Mesendoderm (in vitro differentiated cells): ENCODE data around the gene IL20.
"Not testable (repeated sequence)": the region's sequence is repeated elsewhere in the genome, so short reads cannot be mapped to it uniquely, and the experiment has no call there.

ENCODE experiments used
- DNase-seq: peaks from one replicate; pipeline ENCODE4 v3.0.0; 2013
- H2AK5ac ChIP-seq: 2 replicates; pipeline ENCODE4 v1.6.1; 2013; ENCODE audit warnings: low read length, inconsistent platforms
- H2BK120ac ChIP-seq: 2 replicates; pipeline ENCODE4 v1.6.1; 2013; ENCODE audit warnings: low read depth, mild to moderate bottlenecking, low read length, moderate library complexity, mixed read lengths
- H2BK15ac ChIP-seq: replicated peaks from 2 replicates; pipeline ENCODE4 v1.6.1; 2013; ENCODE audit warnings: low read depth, mild to moderate bottlenecking, moderate library complexity
- H2BK5ac ChIP-seq: 2 replicates; pipeline ENCODE4 v1.6.1; 2013; ENCODE audit warnings: low read length, inconsistent platforms
- H3K18ac ChIP-seq: 2 replicates; pipeline ENCODE4 v1.6.1; 2013; ENCODE audit warnings: mild to moderate bottlenecking, low read length, mixed read lengths
- H3K23ac ChIP-seq: one replicate; pipeline ENCODE4 v1.6.1; 2013; ENCODE audit warnings: low read length
- H3K27ac ChIP-seq: 2 replicates; pipeline ENCODE4 v1.5.1; 2013; ENCODE audit warnings: low read depth, mild to moderate bottlenecking, inconsistent platforms, low read length, moderate library complexity
- H3K27me3 ChIP-seq: 2 replicates; pipeline ENCODE4 v1.6.1; 2013; ENCODE audit warnings: low read length, control low read depth, mild to moderate bottlenecking, inconsistent platforms; ENCODE audit not compliant: insufficient read depth, poor library complexity
- H3K36me3 ChIP-seq: 2 replicates; pipeline ENCODE4 v1.6.1; 2013; ENCODE audit warnings: low read length, inconsistent platforms; ENCODE audit not compliant: control insufficient read depth, insufficient read depth
- H3K4ac ChIP-seq: one replicate; pipeline ENCODE4 v1.6.1; 2013; ENCODE audit warnings: low read depth, mild to moderate bottlenecking, low read length, moderate library complexity
- H3K4me1 ChIP-seq: 2 replicates; pipeline ENCODE4 v1.6.1; 2013; ENCODE audit warnings: low read depth, low read length, inconsistent platforms; ENCODE audit not compliant: control insufficient read depth
- H3K4me2 ChIP-seq: 2 replicates; pipeline ENCODE4 v1.6.1; 2013; ENCODE audit warnings: low read length
- H3K4me3 ChIP-seq: 2 replicates; pipeline ENCODE4 v1.5.1; 2013; ENCODE audit warnings: mild to moderate bottlenecking, low read length
- H3K56ac ChIP-seq: one replicate; pipeline ENCODE4 v1.6.1; 2013; ENCODE audit warnings: low read length
- H3K79me1 ChIP-seq: 2 replicates; pipeline ENCODE4 v1.6.1; 2013; ENCODE audit warnings: low read length, inconsistent platforms
- H3K79me2 ChIP-seq: 2 replicates; pipeline ENCODE4 v1.6.1; 2013; ENCODE audit warnings: mild to moderate bottlenecking, low read length; ENCODE audit not compliant: control insufficient read depth, insufficient read depth
- H3K9ac ChIP-seq: 2 replicates; pipeline ENCODE4 v1.6.1; 2013; ENCODE audit warnings: low read length, inconsistent platforms
- H4K5ac ChIP-seq: one replicate; pipeline ENCODE4 v1.6.1; 2013; ENCODE audit warnings: low read length
- H4K8ac ChIP-seq: one replicate; pipeline ENCODE4 v1.6.1; 2013; ENCODE audit warnings: low read depth, mild to moderate bottlenecking, control low read depth, low read length, moderate library complexity
- WGBS: extraction: QIAGEN DNeasy Blood & Tissue Kit; methylation state at CpG from one replicate; pipeline ENCODE4 v1.1.7; 2013; ENCODE audit warnings: low lambda C conversion rate, missing lambda C conversion rate; ENCODE audit not compliant: insufficient coverage; ENCODE audit errors: extremely low coverage; 5-methylcytosine and 5-hydroxymethylcytosine counted together

The IL20 gene

DNA sequence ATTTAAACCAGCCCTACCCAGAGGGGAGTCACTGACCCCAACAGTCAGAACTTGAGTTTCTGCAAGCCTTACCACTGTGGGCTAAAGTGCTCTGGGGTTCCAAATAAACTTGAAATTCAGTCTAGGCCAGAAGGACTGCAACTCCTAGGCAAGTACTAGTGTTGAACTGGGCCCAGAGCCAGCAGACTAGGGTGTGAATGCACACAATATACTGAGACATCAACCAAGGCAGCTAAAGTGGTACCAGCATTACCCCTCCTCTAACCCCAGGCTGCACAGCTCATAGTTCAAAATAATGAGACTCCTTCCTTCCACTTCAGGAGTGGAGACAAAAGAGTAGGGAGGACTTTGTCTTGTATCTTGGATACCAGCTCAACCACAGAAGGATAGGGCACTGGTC is 18.9 kb upstream of the IL20 start:
- Histone ChIP-seq H3K4me3 (no peak overlapping the region), H2AK5ac (no peak overlapping the region), H2BK120ac (no peak overlapping the region), H4K5ac (no peak overlapping the region), H3K79me1 (no peaks in the 10 kb centered on the region), H3K79me2 (no peaks in the 10 kb centered on the region), H3K4me1 (no peaks in the 10 kb centered on the region), H3K4me2 (no peak overlapping the region), H3K4ac (no peak overlapping the region), H2BK15ac (no peak overlapping the region), H3K9ac (no peak overlapping the region), H4K8ac (no peak overlapping the region), H3K18ac (no peak overlapping the region), H3K27me3 (no peaks in the 10 kb centered on the region), H3K23ac (no peak overlapping the region), H3K56ac (no peak overlapping the region), H2BK5ac (no peak overlapping the region), H3K27ac (no peak overlapping the region), H3K36me3 (no peaks in the 10 kb centered on the region)
- DNase-seq = no peak

DNA sequence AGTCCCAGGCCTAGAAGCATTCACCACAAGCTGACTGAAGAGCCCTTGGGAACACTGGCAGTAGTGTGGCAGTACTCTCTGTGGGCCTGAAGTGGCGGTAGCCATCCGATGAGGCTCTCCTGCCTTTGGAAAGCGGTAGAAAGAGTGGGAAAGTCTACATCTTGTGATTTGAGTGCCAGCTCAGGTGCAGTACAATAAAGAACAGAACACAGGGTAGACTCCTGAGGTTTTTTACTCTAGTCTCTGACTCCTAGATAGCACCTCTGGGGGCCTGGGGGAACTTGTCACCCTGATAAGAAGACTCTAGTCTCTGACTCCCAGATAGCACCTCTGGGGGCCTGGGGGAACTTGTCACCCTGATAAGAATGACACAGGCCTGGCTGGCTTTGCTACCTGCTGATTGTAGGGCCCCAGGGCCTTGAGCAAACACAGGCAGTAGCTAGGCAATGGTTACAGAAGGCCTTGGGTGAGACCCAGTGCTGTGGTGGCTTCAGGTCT is 18.0 kb upstream of the IL20 start:
- H3K79me1 ChIP-seq = no peaks in the 10 kb centered on the region
- no CpG with 5 or more reads among the region's 3 CpGs for WGBS
- no peak overlapping the region for H3K23ac ChIP-seq
- no peak overlapping the region for H4K8ac ChIP-seq
- H3K79me2 ChIP-seq = no peaks in the 10 kb centered on the region
- H3K4me3 ChIP-seq = no peak overlapping the region
- H3K56ac ChIP-seq = no peak overlapping the region
- H3K27ac ChIP-seq = no peak overlapping the region
- H3K4me2 ChIP-seq = no peak overlapping the region
- no peaks in the 10 kb centered on the region for H3K27me3 ChIP-seq
- no peaks in the 10 kb centered on the region for H3K4me1 ChIP-seq
- H3K18ac ChIP-seq = no peak overlapping the region
- H2BK120ac ChIP-seq = no peak overlapping the region
- no peaks in the 10 kb centered on the region for H3K36me3 ChIP-seq
- no peak overlapping the region for H2BK5ac ChIP-seq
- no peak overlapping the region for H2BK15ac ChIP-seq
- no peak overlapping the region for H2AK5ac ChIP-seq
- H3K4ac ChIP-seq = no peak overlapping the region
- no peak overlapping the region for H3K9ac ChIP-seq
- peak; percentile 21 for DNase-seq
- H4K5ac ChIP-seq = no peak overlapping the region

DNA sequence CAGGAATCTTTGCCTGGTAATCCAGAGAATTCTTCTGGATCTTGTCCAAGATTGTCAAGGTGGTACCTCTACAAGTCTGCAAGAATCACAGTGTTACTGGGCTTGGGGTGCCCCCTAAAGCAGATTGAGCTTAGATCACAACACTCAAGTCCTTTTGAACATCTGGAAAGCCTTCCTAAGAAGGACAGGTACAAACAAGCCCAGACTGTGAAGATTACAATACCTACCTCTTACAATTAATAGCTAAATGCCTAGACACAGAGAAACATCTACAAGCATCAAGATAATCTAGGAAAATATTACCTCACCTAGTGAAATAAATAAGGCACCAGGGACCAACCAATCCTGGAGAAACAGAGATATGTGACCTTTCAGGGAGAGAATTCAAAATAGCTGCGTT is 17.5 kb upstream of the IL20 start:
- Histone ChIP-seq H2BK15ac (no peak overlapping the region), H3K4me1 (no peaks in the 10 kb centered on the region), H3K79me1 (no peaks in the 10 kb centered on the region), H3K56ac (no peak overlapping the region), H2BK120ac (no peak overlapping the region), H3K27me3 (no peaks in the 10 kb centered on the region), H3K18ac (no peak overlapping the region), H3K36me3 (no peaks in the 10 kb centered on the region), H3K4me3 (no peak overlapping the region), H2AK5ac (no peak overlapping the region), H3K27ac (no peak overlapping the region), H3K79me2 (no peaks in the 10 kb centered on the region), H3K23ac (no peak overlapping the region), H4K5ac (no peak overlapping the region), H3K4ac (no peak overlapping the region), H2BK5ac (no peak overlapping the region), H3K4me2 (no peak overlapping the region), H4K8ac (no peak overlapping the region), H3K9ac (no peak overlapping the region)
- no CpG with 5 or more reads among the region's 1 CpG for WGBS
- no peak for DNase-seq

DNA sequence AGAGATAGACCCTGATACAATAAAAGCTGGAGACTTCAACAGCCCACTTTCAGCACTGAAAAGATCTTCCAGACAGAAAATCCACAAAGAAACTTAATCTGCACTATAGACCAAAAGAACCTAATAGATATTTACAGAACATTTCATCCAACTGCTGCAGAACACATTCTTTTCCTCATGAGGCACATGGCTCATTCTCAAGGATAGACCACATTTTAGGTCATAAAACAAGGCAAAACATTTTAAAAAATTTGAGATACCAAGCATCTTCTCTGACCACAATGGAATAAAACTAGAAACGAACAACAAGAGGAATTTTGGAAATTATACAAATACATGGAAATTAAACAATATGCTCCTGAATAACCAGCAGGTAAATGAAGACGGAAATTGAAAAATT is 15.0 kb upstream of the IL20 start:
- Histone ChIP-seq H2BK120ac (no peak overlapping the region), H2AK5ac (no peak overlapping the region), H3K27me3 (no peaks in the 10 kb centered on the region), H3K79me2 (no peaks in the 10 kb centered on the region), H2BK5ac (no peak overlapping the region), H3K4me3 (no peak overlapping the region), H3K27ac (no peak overlapping the region), H3K18ac (no peak overlapping the region), H2BK15ac (no peak overlapping the region), H4K5ac (no peak overlapping the region), H3K23ac (no peak overlapping the region), H3K56ac (no peak overlapping the region), H3K36me3 (no peaks in the 10 kb centered on the region), H3K4me1 (no peaks in the 10 kb centered on the region), H3K4me2 (no peak overlapping the region), H3K4ac (no peak overlapping the region), H3K9ac (no peak overlapping the region), H3K79me1 (no peaks in the 10 kb centered on the region), H4K8ac (no peak overlapping the region)
- no peak for DNase-seq
- WGBS = no CpG with 5 or more reads among the region's 2 CpGs

DNA sequence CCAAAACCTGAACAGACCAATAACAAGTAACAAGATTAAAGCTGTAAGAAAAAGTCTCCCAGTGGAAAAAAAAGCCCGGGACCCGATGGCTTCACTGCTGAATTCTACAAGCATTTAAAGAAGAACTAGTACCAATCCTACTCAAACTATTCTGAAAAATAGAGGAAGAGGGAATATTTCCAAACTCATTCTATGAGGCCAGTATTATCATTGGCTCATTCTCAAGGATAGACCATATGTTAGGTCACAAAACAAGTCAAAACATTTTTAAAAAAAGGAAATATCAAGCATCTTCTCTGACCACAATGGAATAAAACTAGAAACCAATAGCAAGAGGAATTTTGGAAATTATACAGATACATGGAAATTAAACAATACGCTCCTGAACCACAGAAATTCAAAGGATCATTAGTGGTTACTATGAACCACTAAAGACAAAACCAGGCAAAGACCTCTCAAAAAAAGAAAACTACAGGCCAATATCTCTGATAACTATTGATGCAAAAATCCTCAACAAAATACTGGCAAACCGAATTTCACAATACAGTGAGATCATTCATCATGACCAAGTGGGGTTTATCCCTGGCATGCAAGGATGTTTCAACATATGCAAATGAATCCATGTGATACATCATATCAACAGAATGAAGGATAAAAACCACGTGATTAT is 13.9 kb upstream of the IL20 start:
- H3K79me1 ChIP-seq = no peaks in the 10 kb centered on the region

DNA sequence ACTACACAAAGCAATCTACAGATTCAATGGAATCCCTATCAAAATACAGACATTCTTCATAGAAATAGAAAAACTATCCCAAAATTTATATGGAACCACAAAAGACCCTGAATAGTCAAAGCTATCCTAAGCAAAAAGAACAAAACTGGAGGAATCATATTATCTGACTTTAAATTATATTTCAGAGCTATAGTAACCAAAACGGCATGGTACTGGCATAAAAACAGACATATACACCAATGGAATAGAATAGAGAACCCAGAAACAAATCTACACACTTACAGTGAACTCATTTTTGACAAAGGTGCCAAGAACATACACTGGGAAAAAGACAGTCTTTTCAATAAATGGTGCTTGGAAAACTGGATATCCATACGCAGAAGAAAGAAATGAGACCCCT is 12.8 kb upstream of the IL20 start:
- H3K4ac ChIP-seq, H3K56ac ChIP-seq, H3K9ac ChIP-seq, H2BK15ac ChIP-seq, H3K79me2 ChIP-seq, H3K79me1 ChIP-seq, DNase-seq, H4K5ac ChIP-seq, H3K36me3 ChIP-seq, H3K4me2 ChIP-seq, H3K23ac ChIP-seq, H3K4me3 ChIP-seq, H2AK5ac ChIP-seq, H4K8ac ChIP-seq, H3K18ac ChIP-seq, H2BK5ac ChIP-seq, H3K4me1 ChIP-seq, H3K27me3 ChIP-seq, H3K27ac ChIP-seq, H2BK120ac ChIP-seq: not testable (repeated sequence)
- WGBS = no CpG with 5 or more reads among the region's 2 CpGs

More for the DNA sequence above, 13.9 kb upstream of the IL20 start:
- no peak overlapping the region for H3K4me2 ChIP-seq
- no peak overlapping the region for H3K18ac ChIP-seq
- H3K79me2 ChIP-seq = no peaks in the 10 kb centered on the region
- no peak overlapping the region for H2AK5ac ChIP-seq
- H3K4me3 ChIP-seq = no peak overlapping the region
- no peak overlapping the region for H3K4ac ChIP-seq
- H4K8ac ChIP-seq = no peak overlapping the region
- no peaks in the 10 kb centered on the region for H3K36me3 ChIP-seq
- no peak overlapping the region for H3K27ac ChIP-seq
- DNase-seq = no peak
- no peak overlapping the region for H2BK15ac ChIP-seq
- H3K23ac ChIP-seq = no peak overlapping the region
- H3K56ac ChIP-seq = no peak overlapping the region
- H4K5ac ChIP-seq = no peak overlapping the region
- no CpG with 5 or more reads among the region's 5 CpGs for WGBS
- H3K4me1 ChIP-seq = no peaks in the 10 kb centered on the region
- H2BK5ac ChIP-seq = no peak overlapping the region
- H3K27me3 ChIP-seq = no peaks in the 10 kb centered on the region
- no peak overlapping the region for H2BK120ac ChIP-seq
- H3K9ac ChIP-seq = no peak overlapping the region
